Lung (tissue), 12 donors: ENCODE measurements around the gene SND1. TPM values are rescaled to one million over a fixed set of nuclear protein-coding genes. Genes with fewer than 3 reads are reported as not detected.

Experiments
- ATAC-seq: fragments of 200-7000 bp; cut with Tn5 transposase; one replicate; pipeline ENCODE4 v1.9.1; 2020; ENCODE audit warnings: moderate number of reproducible peaks; ENCODE audit not compliant: insufficient read depth, low FRiP score
- DNase-seq, 3 donors: peaks; one replicate each; pipeline ENCODE4 v3.0.0-alpha.2; 2013 to 2017
- H3K27ac ChIP-seq, 2 donors: one replicate each; pipeline ENCODE4 v1.5.1; 2013; ENCODE audit warnings: mild to moderate bottlenecking in 2 of 2, moderate library complexity in 2 of 2, control low read depth in 1 of 2, inconsistent platforms in 1 of 2, low read depth in 1 of 2, low read length in 1 of 2
- H3K27me3 ChIP-seq, 3 donors: one replicate each; pipeline ENCODE4 v1.5.1; 2013; ENCODE audit warnings: low read length in 2 of 3; ENCODE audit not compliant: control insufficient read depth in 3 of 3, insufficient read depth in 3 of 3
- H3K36me3 ChIP-seq, 4 donors: one replicate each; pipeline ENCODE4 v1.5.1; 2013; ENCODE audit warnings: low read length in 4 of 4, mild to moderate bottlenecking in 1 of 4, moderate library complexity in 1 of 4; ENCODE audit not compliant: control insufficient read depth in 4 of 4, insufficient read depth in 4 of 4
- H3K4me1 ChIP-seq, 5 donors: one replicate each; pipeline ENCODE4 v1.5.1; 2013; ENCODE audit warnings: low read length in 5 of 5, mild to moderate bottlenecking in 2 of 5, moderate library complexity in 1 of 5; ENCODE audit not compliant: control insufficient read depth in 5 of 5, insufficient read depth in 5 of 5
- H3K4me3 ChIP-seq: one replicate; pipeline ENCODE4 v1.5.1; 2013; ENCODE audit warnings: mild to moderate bottlenecking, control low read depth, moderate library complexity
- H3K9ac ChIP-seq, 2 donors: one replicate each; pipeline ENCODE4 v1.5.1; 2013; ENCODE audit warnings: low read length in 2 of 2, control low read depth in 1 of 2; ENCODE audit not compliant: insufficient read depth in 1 of 2
- H3K9me3 ChIP-seq, 4 donors: one replicate each; pipeline ENCODE4 v1.5.1; 2013; ENCODE audit warnings: low read length in 3 of 4, mild to moderate bottlenecking in 1 of 4, moderate library complexity in 1 of 4; ENCODE audit not compliant: control insufficient read depth in 4 of 4, insufficient read depth in 3 of 4
- WGBS, 2 donors: extraction: QIAGEN DNeasy Blood & Tissue Kit; methylation state at CpG; one replicate each; pipeline ENCODE4 v1.1.7; 2013; 5-methylcytosine and 5-hydroxymethylcytosine counted together
- polyA plus RNA-seq, 2 donors: library from polyadenylated mRNA; stranded (reverse); fragments of 200-250 nt; gene quantifications; one replicate each; pipeline ENCODE4 v1.2.1, GENCODE V29; 2013
- total RNA-seq, 2 donors: library from RNA; depleted of rRNA in 1 of 2; stranded (reverse); fragments of >200 nt in 1 of 2; gene quantifications; one replicate each; pipeline ENCODE4 v1.2.1, GENCODE V29; 2014 to 2021
- TF ChIP-seq, protein P1 (sequence below): IDR thresholded peaks from 2 replicates; pipeline ENCODE4 v1.5.1; 2012; ENCODE audit warnings: mild to moderate bottlenecking; ENCODE audit errors: control extremely low read depth, extremely low read depth
- donor health status: control.
- donor health status: control.
- donor health status: Bipolar disorder and iron deficiency.
- donor health status: healthy.
- donor health status: DM: yes; HTN: yes; CAD: no.

The SND1 gene
- total and polyA plus RNA-seq, 4 donors, result 94.5 to 210 (median 137) TPM

DNA sequence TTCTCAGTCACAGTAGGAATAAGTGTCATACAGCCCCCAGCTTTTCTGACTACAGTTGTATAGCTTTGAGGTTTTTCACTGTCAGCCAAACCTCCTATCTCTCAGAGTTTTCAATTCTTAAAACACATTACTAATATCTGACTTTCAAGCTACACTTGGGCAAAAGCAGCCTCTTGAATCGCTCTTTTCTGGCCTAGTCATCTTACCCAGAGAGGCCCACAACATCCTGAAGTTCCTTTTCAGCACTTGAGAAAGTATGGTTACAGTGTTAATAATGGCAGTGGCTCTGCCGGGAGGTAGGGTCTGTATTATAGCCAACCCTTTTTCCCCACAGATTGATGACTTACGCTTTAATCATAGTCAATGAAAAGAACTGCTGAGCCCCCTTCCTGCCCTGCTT lies 198.2 kb downstream of the SND1 start:
- ATAC-seq, result no peak
- no peak overlapping the region for H3K27ac ChIP-seq
- H3K36me3 ChIP-seq, result peaks cover 0 to 7% (median 0%) of the 10 kb centered on the region in 4 donors
- TF ChIP-seq, protein P1, sequence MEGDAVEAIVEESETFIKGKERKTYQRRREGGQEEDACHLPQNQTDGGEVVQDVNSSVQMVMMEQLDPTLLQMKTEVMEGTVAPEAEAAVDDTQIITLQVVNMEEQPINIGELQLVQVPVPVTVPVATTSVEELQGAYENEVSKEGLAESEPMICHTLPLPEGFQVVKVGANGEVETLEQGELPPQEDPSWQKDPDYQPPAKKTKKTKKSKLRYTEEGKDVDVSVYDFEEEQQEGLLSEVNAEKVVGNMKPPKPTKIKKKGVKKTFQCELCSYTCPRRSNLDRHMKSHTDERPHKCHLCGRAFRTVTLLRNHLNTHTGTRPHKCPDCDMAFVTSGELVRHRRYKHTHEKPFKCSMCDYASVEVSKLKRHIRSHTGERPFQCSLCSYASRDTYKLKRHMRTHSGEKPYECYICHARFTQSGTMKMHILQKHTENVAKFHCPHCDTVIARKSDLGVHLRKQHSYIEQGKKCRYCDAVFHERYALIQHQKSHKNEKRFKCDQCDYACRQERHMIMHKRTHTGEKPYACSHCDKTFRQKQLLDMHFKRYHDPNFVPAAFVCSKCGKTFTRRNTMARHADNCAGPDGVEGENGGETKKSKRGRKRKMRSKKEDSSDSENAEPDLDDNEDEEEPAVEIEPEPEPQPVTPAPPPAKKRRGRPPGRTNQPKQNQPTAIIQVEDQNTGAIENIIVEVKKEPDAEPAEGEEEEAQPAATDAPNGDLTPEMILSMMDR, result no peak
- peaks cover 0 to 3% (median 0%) of the 10 kb centered on the region in 5 donors for H3K4me1 ChIP-seq
- no peak overlapping the region for H3K4me3 ChIP-seq
- no peak for DNase-seq
- no peaks in the 10 kb centered on the region for H3K9me3 ChIP-seq
- no peaks in the 10 kb centered on the region for H3K27me3 ChIP-seq
- WGBS, 2 donors, result 67 to 73% methylated on average over 3 of the region's 3 CpGs
- H3K9ac ChIP-seq, result no peak overlapping the region

DNA sequence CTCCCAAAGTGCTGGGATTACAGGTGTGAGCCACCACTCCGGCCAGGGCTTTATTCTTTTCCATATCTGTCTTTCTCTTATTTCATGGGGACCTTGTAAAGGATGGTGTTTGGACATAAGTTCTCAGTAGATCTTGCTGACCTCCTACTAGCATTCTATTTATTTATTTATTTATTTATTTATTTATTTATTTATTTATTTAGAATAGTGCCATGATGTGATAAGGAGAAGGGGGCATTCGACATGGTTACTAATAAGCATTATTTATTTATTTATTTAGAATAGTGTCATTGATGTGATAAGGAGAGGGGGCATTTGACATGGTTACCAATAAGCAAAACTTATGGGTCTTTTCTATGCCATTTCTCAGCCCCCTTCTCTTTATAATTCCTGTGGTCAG lies 202.4 kb downstream of the SND1 start:
- Histone ChIP-seq H3K27me3 (no peaks in the 10 kb centered on the region), H3K9me3 (no peaks in the 10 kb centered on the region), H3K27ac (no peak overlapping the region), H3K9ac (no peak overlapping the region), H3K4me3 (no peak overlapping the region), H3K36me3 (peaks cover 0 to 5% (median under 1%) of the 10 kb centered on the region in 4 donors), H3K4me1 (peaks cover 0 to 3% (median 0%) of the 10 kb centered on the region in 5 donors)
- DNase-seq (no peak), ATAC-seq (no peak)
- TF ChIP-seq, protein P1, result no peak
- 94 to 99% methylated on average over 2 of the region's 2 CpGs for WGBS, 2 donors

DNA sequence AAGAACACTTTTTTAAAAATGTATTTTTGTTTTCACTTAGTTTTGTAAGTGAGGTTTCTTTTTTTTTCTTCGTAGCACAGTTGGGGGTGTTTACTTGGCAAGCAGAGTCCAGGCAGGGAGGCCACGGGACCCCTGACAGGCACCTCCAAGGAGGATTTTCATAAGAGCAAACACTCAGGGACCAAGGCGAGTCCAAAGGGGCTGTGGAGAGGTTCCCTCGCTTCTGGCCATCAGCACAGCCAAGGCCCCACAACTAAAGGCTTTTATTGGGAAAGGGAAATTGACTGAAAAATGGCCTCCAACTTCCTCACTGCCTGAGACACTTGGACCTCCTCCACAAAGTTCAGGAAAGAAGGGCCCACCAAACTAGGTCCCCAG lies 205.5 kb downstream of the SND1 start:
- H3K4me1 ChIP-seq, result peaks cover 0 to 3% (median 0%) of the 10 kb centered on the region in 5 donors
- peaks cover 0 to 5% (median 0%) of the 10 kb centered on the region in 4 donors for H3K36me3 ChIP-seq
- TF ChIP-seq, protein P1, result no peak
- no peak overlapping the region for H3K9ac ChIP-seq
- no peak overlapping the region for H3K4me3 ChIP-seq
- H3K9me3 ChIP-seq, result no peaks in the 10 kb centered on the region
- H3K27me3 ChIP-seq, result no peaks in the 10 kb centered on the region
- ATAC-seq, result no peak
- H3K27ac ChIP-seq, result no peak overlapping the region
- no peak for DNase-seq
- 96 to 97% methylated on average over 4 of the region's 4 CpGs for WGBS, 2 donors
